SK-N-SH treated with all-trans-retinoic acid at 6 μM for 48 hours (cell line): ENCODE measurements around the gene FUBP1.

ENCODE experiments used
- ATAC-seq: fragments of 200-7000 bp; cut with Tn5 transposase; 3 replicates; pipeline ENCODE4 v1.9.1; 2020; ENCODE audit warnings: mild to moderate bottlenecking, moderate library complexity
- BACH2 ChIP-seq: fragments of 250-450 bp; sonication (Bioruptor Pico); IDR thresholded peaks from 2 replicates; pipeline ENCODE4 v1.9.0; 2021; ENCODE audit warnings: mild to moderate bottlenecking, borderline replicate concordance
- CSDC2 ChIP-seq: fragments of 250-450 bp; sonication (Bioruptor Pico); IDR thresholded peaks from 2 replicates; pipeline ENCODE4 v1.5.0; 2020; ENCODE audit warnings: mild to moderate bottlenecking, moderate library complexity
- ESRRG ChIP-seq: fragments of 250-450 bp; sonication (Bioruptor Pico); IDR thresholded peaks from 2 replicates; pipeline ENCODE4 v1.6.1; 2021; ENCODE audit warnings: mild to moderate bottlenecking
- GLIS3 ChIP-seq: fragments of 250-450 bp; sonication (Bioruptor Pico); IDR thresholded peaks from 2 replicates; pipeline ENCODE4 v1.5.0; 2020; ENCODE audit warnings: mild to moderate bottlenecking, moderate library complexity
- OSR1 ChIP-seq: fragments of 250-450 bp; sonication (Bioruptor Pico); IDR thresholded peaks from 2 replicates; pipeline ENCODE4 v1.8.0; 2022; ENCODE audit warnings: moderate library complexity, mild to moderate bottlenecking, inconsistent platforms
- PPARA ChIP-seq: fragments of 250-450 bp; sonication (Bioruptor Pico); IDR thresholded peaks from 2 replicates; pipeline ENCODE4 v1.5.0; 2020; ENCODE audit warnings: mild to moderate bottlenecking, borderline replicate concordance
- RARB ChIP-seq: fragments of 250-450 bp; sonication (Bioruptor Pico); IDR thresholded peaks from 2 replicates; pipeline ENCODE4 v1.8.0; 2021; ENCODE audit warnings: mild to moderate bottlenecking, moderate library complexity
- SNAI2 ChIP-seq: fragments of 250-450 bp; sonication (Bioruptor Pico); IDR thresholded peaks from 2 replicates; pipeline ENCODE4 v1.5.0; 2020; ENCODE audit warnings: mild to moderate bottlenecking, moderate library complexity
- TCF4 ChIP-seq: fragments of 250-450 bp; sonication (Bioruptor Pico); IDR thresholded peaks from 2 replicates; pipeline ENCODE4 v1.8.0; 2021; ENCODE audit warnings: mild to moderate bottlenecking, moderate library complexity, borderline replicate concordance
- ZC3H10 ChIP-seq: fragments of 250-450 bp; sonication (Bioruptor Pico); IDR thresholded peaks from 2 replicates; pipeline ENCODE4 v1.5.1; 2021; ENCODE audit warnings: mild to moderate bottlenecking, moderate library complexity
- ZFP3 ChIP-seq: fragments of 250-450 bp; sonication (Bioruptor Pico); IDR thresholded peaks from 2 replicates; pipeline ENCODE4 v1.5.0; 2020; ENCODE audit warnings: mild to moderate bottlenecking, moderate library complexity
- ZFP30 ChIP-seq: fragments of 450-650 bp; formaldehyde crosslinking; IDR thresholded peaks from 2 replicates; pipeline ENCODE4 v1.5.0; 2022; ENCODE audit warnings: mild to moderate bottlenecking, moderate library complexity
- ZNF70 ChIP-seq: fragments of 450-650 bp; formaldehyde crosslinking; IDR thresholded peaks from 2 replicates; pipeline ENCODE4 v1.5.0; 2020; ENCODE audit warnings: mild to moderate bottlenecking, moderate library complexity
- ZNF8 ChIP-seq: fragments of 450-650 bp; formaldehyde crosslinking; IDR thresholded peaks from 2 replicates; pipeline ENCODE4 v1.5.0; 2020; ENCODE audit warnings: mild to moderate bottlenecking, moderate library complexity
- TF ChIP-seq, protein P1 (sequence below): fragments of 250-450 bp; sonication (Bioruptor Pico); IDR thresholded peaks from 2 replicates; pipeline ENCODE4 v1.5.1; 2021; ENCODE audit warnings: mild to moderate bottlenecking, moderate library complexity
- TF ChIP-seq, protein P2 (sequence below): fragments of 250-450 bp; sonication (Bioruptor Pico); IDR thresholded peaks from 2 replicates; pipeline ENCODE4 v1.5.0; 2020; ENCODE audit warnings: mild to moderate bottlenecking, moderate library complexity
- TF ChIP-seq, protein P3 (sequence below): fragments of 250-450 bp; sonication (Bioruptor Pico); IDR thresholded peaks from 2 replicates; pipeline ENCODE4 v1.8.0; 2021; ENCODE audit warnings: low read depth, mild to moderate bottlenecking, moderate library complexity, borderline replicate concordance
- TF ChIP-seq, protein P4 (sequence below): fragments of 250-450 bp; sonication (Bioruptor Pico); IDR thresholded peaks from 2 replicates; pipeline ENCODE4 v1.5.1; 2020; ENCODE audit warnings: low read depth, mild to moderate bottlenecking, moderate library complexity

Gene FUBP1

DNA sequence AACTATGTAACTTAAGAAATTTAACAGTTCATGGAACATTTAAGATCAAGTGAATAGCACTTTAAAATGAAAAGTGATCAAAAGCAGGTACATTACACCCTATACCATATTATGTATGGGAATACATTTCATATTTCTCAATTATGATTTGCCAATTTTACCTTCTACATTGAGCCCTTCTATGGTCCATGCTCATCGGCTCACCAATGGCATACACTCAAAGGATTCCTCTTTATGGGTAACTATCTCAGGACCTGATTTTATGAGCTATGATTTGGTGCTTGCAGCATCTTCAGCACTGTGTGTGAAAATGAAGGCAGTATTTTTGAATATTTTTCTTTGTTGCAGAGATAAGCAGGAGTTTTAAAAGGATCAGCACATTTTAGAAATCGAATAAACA is 33.5 kb downstream of the FUBP1 start:
- ATAC-seq: no peak

DNA sequence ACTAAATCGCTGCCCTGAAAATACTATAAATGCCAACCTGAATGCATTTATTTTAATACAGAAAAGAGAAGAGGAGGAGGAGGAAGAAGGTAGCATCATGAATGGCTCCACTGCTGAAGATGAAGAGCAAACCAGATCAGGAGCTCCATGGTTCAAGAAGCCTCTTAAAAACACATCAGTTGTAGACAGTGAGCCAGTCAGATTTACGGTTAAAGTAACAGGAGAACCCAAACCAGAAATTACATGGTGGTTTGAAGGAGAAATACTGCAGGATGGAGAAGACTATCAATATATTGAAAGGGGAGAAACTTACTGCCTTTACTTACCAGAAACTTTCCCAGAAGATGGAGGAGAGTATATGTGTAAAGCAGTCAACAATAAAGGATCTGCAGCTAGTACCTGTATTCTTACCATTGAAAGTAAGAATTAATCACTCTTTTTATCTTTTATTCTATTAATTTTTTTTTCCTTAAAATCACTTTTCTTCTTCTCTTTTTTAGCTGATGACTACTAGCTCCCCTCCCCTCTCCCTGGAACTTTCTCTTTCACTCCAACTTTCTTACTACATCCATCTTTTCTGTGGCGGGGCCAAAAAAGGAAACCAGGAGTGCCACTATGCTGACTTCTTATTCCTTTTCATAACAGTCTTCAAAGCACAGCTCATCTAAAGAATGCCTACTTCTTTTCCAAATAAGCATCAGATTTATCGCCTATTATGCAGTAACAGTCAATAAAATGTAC is 36.3 kb downstream of the FUBP1 start:
- TF ChIP-seq CSDC2: no peak
- TF ChIP-seq PPARA (CRISPR knock-in tag): no peak
- TF ChIP-seq SNAI2 (CRISPR knock-in tag): no peak
- no peak for TF ChIP-seq OSR1 (CRISPR knock-in tag)
- no peak for TF ChIP-seq ZC3H10
- no peak for TF ChIP-seq ZFP3 (CRISPR knock-in tag)
- TF ChIP-seq, protein P1, sequence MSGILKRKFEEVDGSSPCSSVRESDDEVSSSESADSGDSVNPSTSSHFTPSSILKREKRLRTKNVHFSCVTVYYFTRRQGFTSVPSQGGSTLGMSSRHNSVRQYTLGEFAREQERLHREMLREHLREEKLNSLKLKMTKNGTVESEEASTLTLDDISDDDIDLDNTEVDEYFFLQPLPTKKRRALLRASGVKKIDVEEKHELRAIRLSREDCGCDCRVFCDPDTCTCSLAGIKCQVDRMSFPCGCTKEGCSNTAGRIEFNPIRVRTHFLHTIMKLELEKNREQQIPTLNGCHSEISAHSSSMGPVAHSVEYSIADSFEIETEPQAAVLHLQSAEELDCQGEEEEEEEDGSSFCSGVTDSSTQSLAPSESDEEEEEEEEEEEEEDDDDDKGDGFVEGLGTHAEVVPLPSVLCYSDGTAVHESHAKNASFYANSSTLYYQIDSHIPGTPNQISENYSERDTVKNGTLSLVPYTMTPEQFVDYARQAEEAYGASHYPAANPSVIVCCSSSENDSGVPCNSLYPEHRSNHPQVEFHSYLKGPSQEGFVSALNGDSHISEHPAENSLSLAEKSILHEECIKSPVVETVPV: no peak
- TF ChIP-seq TCF4: no peak
- no peak for TF ChIP-seq ZFP30 (CRISPR knock-in tag)
- no peak for TF ChIP-seq ESRRG
- TF ChIP-seq, protein P2, sequence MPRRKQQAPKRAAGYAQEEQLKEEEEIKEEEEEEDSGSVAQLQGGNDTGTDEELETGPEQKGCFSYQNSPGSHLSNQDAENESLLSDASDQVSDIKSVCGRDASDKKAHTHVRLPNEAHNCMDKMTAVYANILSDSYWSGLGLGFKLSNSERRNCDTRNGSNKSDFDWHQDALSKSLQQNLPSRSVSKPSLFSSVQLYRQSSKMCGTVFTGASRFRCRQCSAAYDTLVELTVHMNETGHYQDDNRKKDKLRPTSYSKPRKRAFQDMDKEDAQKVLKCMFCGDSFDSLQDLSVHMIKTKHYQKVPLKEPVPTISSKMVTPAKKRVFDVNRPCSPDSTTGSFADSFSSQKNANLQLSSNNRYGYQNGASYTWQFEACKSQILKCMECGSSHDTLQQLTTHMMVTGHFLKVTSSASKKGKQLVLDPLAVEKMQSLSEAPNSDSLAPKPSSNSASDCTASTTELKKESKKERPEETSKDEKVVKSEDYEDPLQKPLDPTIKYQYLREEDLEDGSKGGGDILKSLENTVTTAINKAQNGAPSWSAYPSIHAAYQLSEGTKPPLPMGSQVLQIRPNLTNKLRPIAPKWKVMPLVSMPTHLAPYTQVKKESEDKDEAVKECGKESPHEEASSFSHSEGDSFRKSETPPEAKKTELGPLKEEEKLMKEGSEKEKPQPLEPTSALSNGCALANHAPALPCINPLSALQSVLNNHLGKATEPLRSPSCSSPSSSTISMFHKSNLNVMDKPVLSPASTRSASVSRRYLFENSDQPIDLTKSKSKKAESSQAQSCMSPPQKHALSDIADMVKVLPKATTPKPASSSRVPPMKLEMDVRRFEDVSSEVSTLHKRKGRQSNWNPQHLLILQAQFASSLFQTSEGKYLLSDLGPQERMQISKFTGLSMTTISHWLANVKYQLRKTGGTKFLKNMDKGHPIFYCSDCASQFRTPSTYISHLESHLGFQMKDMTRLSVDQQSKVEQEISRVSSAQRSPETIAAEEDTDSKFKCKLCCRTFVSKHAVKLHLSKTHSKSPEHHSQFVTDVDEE (CRISPR knock-in tag): no peak
- no peak for TF ChIP-seq GLIS3
- no peak for TF ChIP-seq RARB (CRISPR knock-in tag)
- TF ChIP-seq, protein P3, sequence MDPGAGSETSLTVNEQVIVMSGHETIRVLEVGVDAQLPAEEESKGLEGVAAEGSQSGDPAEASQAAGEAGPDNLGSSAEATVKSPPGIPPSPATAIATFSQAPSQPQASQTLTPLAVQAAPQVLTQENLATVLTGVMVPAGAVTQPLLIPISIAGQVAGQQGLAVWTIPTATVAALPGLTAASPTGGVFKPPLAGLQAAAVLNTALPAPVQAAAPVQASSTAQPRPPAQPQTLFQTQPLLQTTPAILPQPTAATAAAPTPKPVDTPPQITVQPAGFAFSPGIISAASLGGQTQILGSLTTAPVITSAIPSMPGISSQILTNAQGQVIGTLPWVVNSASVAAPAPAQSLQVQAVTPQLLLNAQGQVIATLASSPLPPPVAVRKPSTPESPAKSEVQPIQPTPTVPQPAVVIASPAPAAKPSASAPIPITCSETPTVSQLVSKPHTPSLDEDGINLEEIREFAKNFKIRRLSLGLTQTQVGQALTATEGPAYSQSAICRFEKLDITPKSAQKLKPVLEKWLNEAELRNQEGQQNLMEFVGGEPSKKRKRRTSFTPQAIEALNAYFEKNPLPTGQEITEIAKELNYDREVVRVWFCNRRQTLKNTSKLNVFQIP (CRISPR knock-in tag): no peak
- TF ChIP-seq, protein P4, sequence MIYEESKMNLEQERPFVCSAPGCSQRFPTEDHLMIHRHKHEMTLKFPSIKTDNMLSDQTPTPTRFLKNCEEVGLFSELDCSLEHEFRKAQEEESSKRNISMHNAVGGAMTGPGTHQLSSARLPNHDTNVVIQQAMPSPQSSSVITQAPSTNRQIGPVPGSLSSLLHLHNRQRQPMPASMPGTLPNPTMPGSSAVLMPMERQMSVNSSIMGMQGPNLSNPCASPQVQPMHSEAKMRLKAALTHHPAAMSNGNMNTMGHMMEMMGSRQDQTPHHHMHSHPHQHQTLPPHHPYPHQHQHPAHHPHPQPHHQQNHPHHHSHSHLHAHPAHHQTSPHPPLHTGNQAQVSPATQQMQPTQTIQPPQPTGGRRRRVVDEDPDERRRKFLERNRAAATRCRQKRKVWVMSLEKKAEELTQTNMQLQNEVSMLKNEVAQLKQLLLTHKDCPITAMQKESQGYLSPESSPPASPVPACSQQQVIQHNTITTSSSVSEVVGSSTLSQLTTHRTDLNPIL (CRISPR knock-in tag): no peak
- no peak for ATAC-seq

More for the DNA sequence above, 33.5 kb downstream of the FUBP1 start:
- TF ChIP-seq ZNF70 (CRISPR knock-in tag) (no peak), BACH2 (CRISPR knock-in tag) (no peak), ESRRG (no peak)
- TF ChIP-seq, protein P4 (CRISPR knock-in tag): no peak

DNA sequence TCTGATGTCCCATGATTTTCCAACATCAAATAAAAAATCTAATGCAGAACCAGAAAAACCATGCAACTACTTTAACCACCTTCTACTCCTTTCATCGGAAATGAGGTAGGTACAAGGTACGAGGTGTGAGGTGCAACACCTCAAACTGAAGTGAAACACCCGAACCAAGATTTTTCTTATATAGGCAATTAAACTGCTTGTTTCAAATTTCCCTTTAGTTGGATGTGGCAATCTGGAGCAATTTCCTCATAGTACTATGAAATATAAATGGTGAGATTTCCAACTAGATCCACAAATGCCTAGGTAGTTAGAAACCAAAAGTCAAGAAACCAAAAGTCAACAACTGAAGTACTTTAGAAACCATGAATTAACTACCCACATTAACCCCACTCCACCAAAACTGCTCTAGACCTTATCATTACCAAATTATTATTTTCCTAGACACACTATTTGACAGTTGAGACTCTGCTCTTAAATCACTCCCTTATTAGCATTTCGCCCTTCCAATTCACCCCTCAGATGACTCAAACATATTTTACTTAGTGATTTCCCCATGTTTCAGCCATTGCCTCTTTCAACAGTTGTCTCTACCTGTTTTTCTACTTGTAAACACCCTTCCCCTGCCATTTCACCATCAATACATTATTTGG is 37.8 kb downstream of the FUBP1 start:
- no peak for ATAC-seq
- TF ChIP-seq OSR1 (CRISPR knock-in tag): no peak
- TF ChIP-seq ZC3H10: no peak
- TF ChIP-seq ESRRG: no peak
- no peak for TF ChIP-seq GLIS3
- TF ChIP-seq, protein P4 (CRISPR knock-in tag): no peak
- no peak for TF ChIP-seq ZNF8 (CRISPR knock-in tag)
- TF ChIP-seq, protein P3 (CRISPR knock-in tag): no peak
- TF ChIP-seq, protein P2 (CRISPR knock-in tag): no peak
